K562 (cell line): Measurements from ENCODE around the gene CLCNKA. TPM values are rescaled to one million over a fixed set of nuclear protein-coding genes. Genes with fewer than 3 reads are reported as not detected.

Experiments used
- ATAC-seq: fragments of 200-7000 bp; cut with Tn5 transposase; 3 replicates; pipeline ENCODE4 v1.9.1; 2020; ENCODE audit warnings: moderate library complexity
- BruUV-seq: library from RNA; stranded (reverse); fragments of 400-500 nt; replicated peaks from 2 replicates; lab custom pipeline; 2021; lab: Mats Ljungman, UMichigan
- CTCF ChIA-PET: fragments of 300-600 bp; formaldehyde crosslinking; extraction: SDS; loops from one replicate; lab custom pipeline; 2021; ENCODE audit warnings: low intra/inter-chr PET ratio; lab: Yijun Ruan, JAX
- POLR2A ChIA-PET: fragments of 300-600, 350-650 bp; sonication (Branson Sonifier 250); formaldehyde crosslinking; extraction: SDS; loops from one replicate; lab custom pipeline; 2021; ENCODE audit warnings: antibody characterized with exemption, inconsistent platforms; lab: Yijun Ruan, JAX
- DNase-seq, 4 experiments: peaks; one replicate each; pipeline versions ENCODE4 v3.0.0 to v3.0.0-alpha.2; 2011 to 2018; ENCODE audit warnings: low spot score in 3 of 4, mixed read lengths in 3 of 4; ENCODE audit errors: extremely low read depth in 1 of 4
- FAIRE-seq: peaks from 2 replicates; lab custom pipeline; 2011; peaks lifted over from hg19 to GRCh38; lab: Jason Lieb, UNC
- H2AFZ ChIP-seq: 2 replicates; pipeline ENCODE4 v1.6.0; 2011; ENCODE audit warnings: low read depth, low read length, control low read depth, inconsistent platforms
- H3K27ac ChIP-seq: fragments of 200-600 bp; 3 replicates; pipeline ENCODE4 v1.8.0; 2011; ENCODE audit warnings: low read depth, mild to moderate bottlenecking, control low read depth, inconsistent platforms, low read length, moderate library complexity, mixed read lengths; ENCODE audit errors: extremely low read depth
- H3K27me3 ChIP-seq, 2 experiments: fragments of 300-600 bp in 1 of 2; 2 replicates in 1 of 2; 3 replicates in 1 of 2; pipeline versions ENCODE4 v1.6.0 to v1.8.0; 2011; ENCODE audit warnings: inconsistent platforms in 2 of 2, low read length in 2 of 2, mild to moderate bottlenecking in 1 of 2, mixed read lengths in 1 of 2, moderate library complexity in 1 of 2; ENCODE audit not compliant: control insufficient read depth in 2 of 2, insufficient read depth in 2 of 2
- H3K36me3 ChIP-seq: fragments of 300-600 bp; 3 replicates; pipeline ENCODE4 v1.8.0; 2011; ENCODE audit warnings: mild to moderate bottlenecking, low read length, inconsistent platforms; ENCODE audit not compliant: control insufficient read depth, insufficient read depth
- H3K4me1 ChIP-seq, 2 experiments: fragments of 200-600 bp in 1 of 2; replicated peaks in 1 of 2; 2 replicates in 1 of 2; 3 replicates in 1 of 2; pipeline versions ENCODE4 v1.5.1 to v1.8.0; 2011; ENCODE audit warnings: inconsistent platforms in 2 of 2, low read length in 2 of 2, mild to moderate bottlenecking in 1 of 2, mixed read lengths in 1 of 2, moderate library complexity in 1 of 2; ENCODE audit not compliant: control insufficient read depth in 2 of 2, insufficient read depth in 2 of 2
- H3K4me2 ChIP-seq: 2 replicates; pipeline ENCODE4 v1.6.1; 2011; ENCODE audit warnings: low read length, control low read depth, inconsistent platforms, mixed read lengths; ENCODE audit not compliant: insufficient read depth
- H3K4me3 ChIP-seq: fragments of 200-600 bp; sonication (generic), shearing (Covaris generic); 2 replicates; pipeline ENCODE4 v1.5.1; 2016; ENCODE audit warnings: control low read depth, inconsistent platforms
- H3K79me2 ChIP-seq: fragments of 200-600 bp; 3 replicates; pipeline ENCODE4 v1.8.0; 2011; ENCODE audit warnings: low read length, inconsistent platforms; ENCODE audit not compliant: control insufficient read depth, insufficient read depth
- H3K9ac ChIP-seq, 2 experiments: 2 replicates each; pipeline versions ENCODE4 v1.6.0 to v1.6.1; 2011; ENCODE audit warnings: low read depth in 2 of 2, low read length in 2 of 2, control low read depth in 1 of 2, inconsistent platforms in 1 of 2, mild to moderate bottlenecking in 1 of 2, mixed read lengths in 1 of 2; ENCODE audit not compliant: insufficient read depth in 1 of 2
- H3K9me1 ChIP-seq: one replicate; pipeline ENCODE4 v1.6.0; 2011; ENCODE audit warnings: inconsistent platforms, mild to moderate bottlenecking, low read length, moderate library complexity; ENCODE audit not compliant: control insufficient read depth, insufficient read depth
- H3K9me3 ChIP-seq: replicated peaks from 2 replicates; pipeline ENCODE4 v1.5.1; 2011; ENCODE audit warnings: low read depth, low read length, inconsistent platforms; ENCODE audit not compliant: control insufficient read depth, insufficient read depth
- H4K20me1 ChIP-seq: replicated peaks from 2 replicates; pipeline ENCODE4 v1.6.1; 2011; ENCODE audit warnings: low read length, inconsistent platforms, mixed read lengths; ENCODE audit not compliant: control insufficient read depth, insufficient read depth
- PTRF ChIP-seq: fragments of 450-650 bp; IDR thresholded peaks from 2 replicates; pipeline ENCODE4 v1.6.1; 2016; ENCODE audit warnings: mild to moderate bottlenecking, missing genetic modification characterization, missing compliant biosample characterization
- SAFB2 ChIP-seq: fragments of 200-400 bp; formaldehyde crosslinking; IDR thresholded peaks from 2 replicates; pipeline ENCODE4 v1.6.1; 2018; ENCODE audit warnings: borderline replicate concordance, low read length, low read depth, moderate library complexity; ENCODE audit not compliant: severe bottlenecking
- SOX6 ChIP-seq: fragments of 450-650 bp; IDR thresholded peaks from 2 replicates; pipeline ENCODE4 v1.6.1; 2014; ENCODE audit warnings: mild to moderate bottlenecking
- ZKSCAN3 ChIP-seq: fragments of 250-450 bp; sonication (Bioruptor Pico); IDR thresholded peaks from 2 replicates; pipeline ENCODE4 v1.4.0; 2020
- ZNF239 ChIP-seq: fragments of 250-450 bp; sonication (Bioruptor Pico); IDR thresholded peaks from 2 replicates; pipeline ENCODE4 v1.4.0; 2020; ENCODE audit warnings: mild to moderate bottlenecking
- ZNF717 ChIP-seq: fragments of 250-450 bp; sonication (Bioruptor Pico); IDR thresholded peaks from 2 replicates; pipeline ENCODE4 v1.5.0; 2021
- WGBS: fragments of 100-300 bp; shearing (Covaris generic); methylation state at CpG from one replicate; pipeline ENCODE4 v1.1.6; 2016; ENCODE audit warnings: low coverage, mixed read lengths; ENCODE audit not compliant: insufficient coverage; ENCODE audit errors: missing lambda C conversion rate; 5-methylcytosine and 5-hydroxymethylcytosine counted together
- in situ Hi-C: fragments of 300-500 bp; cut with MboI; formaldehyde crosslinking; loops from 4 replicates; pipeline ENCODE4 v1.15.0; 2018; ENCODE audit warnings: inconsistent platforms, mixed read lengths
- intact Hi-C: fragments of 100-400 bp; cut with micrococcal nuclease; formaldehyde crosslinking; loops from 2 replicates; pipeline ENCODE4 v1.14.2; 2022
- polyA plus RNA-seq, 8 experiments: library from polyadenylated mRNA; depleted of rRNA in 4 of 8; stranded (reverse) in 5 of 8; unstranded in 3 of 8; fragments of >200 nt; fragmentation: Nextera tagmentation in 2 of 8; fragmentation: Illumina TruSeq in 1 of 8; extraction: Ambion mirVana in 2 of 8; extraction: Trizol in 1 of 8; gene quantifications; 2 replicates each; pipeline versions ENCODE4 v1.2.1 to v1.2.3, GENCODE V29; 2011 to 2014; ENCODE audit warnings: inconsistent platforms in 1 of 8, missing spikeins in 1 of 8
- total RNA-seq, 7 experiments: library from RNA; depleted of rRNA in 6 of 7; stranded (reverse); fragments of >200 nt in 6 of 7; fragmentation: Illumina TruSeq in 2 of 7; extraction: Trizol in 2 of 7; gene quantifications; 2 replicates each; pipeline versions ENCODE4 v1.2.1 to v1.2.3, GENCODE V29; 2011 to 2021; ENCODE audit warnings: low replicate concordance in 1 of 7
- TF ChIP-seq, protein P1 (sequence below): fragments of 250-450 bp; sonication (Bioruptor Pico); IDR thresholded peaks from 2 replicates; pipeline ENCODE4 v1.5.0; 2020; ENCODE audit warnings: mild to moderate bottlenecking, borderline replicate concordance

CLCNKA gene
- total and polyA plus RNA-seq, 9 of the 15 experiments (the other 6 are each of a cell fraction or from before 2014, with no cell fraction given): 0.03 to 0.37 (median 0.10) TPM; not detected in 3

DNA sequence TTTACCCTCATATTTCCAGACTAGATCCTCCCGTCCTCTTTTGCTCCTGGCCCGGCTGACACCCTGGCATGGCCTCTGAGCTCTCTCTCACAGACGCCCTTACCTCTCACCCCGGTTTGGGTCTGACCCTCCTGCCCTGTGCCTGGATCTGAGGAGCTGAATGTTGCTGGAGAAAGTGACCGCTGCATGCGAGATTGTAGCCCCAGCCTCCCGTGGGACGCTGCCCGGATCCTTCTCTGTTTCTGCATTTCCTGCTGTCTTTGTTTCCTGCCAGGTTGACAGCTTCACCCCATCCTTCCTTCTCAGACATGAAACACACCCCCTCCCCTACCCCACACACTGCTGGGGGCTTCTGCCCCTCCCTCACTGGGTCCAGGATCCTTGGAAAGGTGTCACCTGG is 42.1 kb downstream of the CLCNKA start:
- WGBS: 17% methylated on average over 9 of the region's 9 CpGs
- BruUV-seq: no TSS peak
- POLR2A ChIA-PET: interaction anchor here (0.6 to 0.7 kb wide), 2 partner anchors 8 to 328 kb away, joined by 3 read pairs; no protein-coding TSS in a partner anchor

More for the DNA sequence above, 42.1 kb downstream of the CLCNKA start:
- H3K4me3 ChIP-seq: no peak overlapping the region
- H3K36me3 ChIP-seq: no peaks in the 10 kb centered on the region
- peaks cover 10% of the 10 kb centered on the region; the same call in 1 of the 2 replicates for H4K20me1 ChIP-seq
- in situ Hi-C loops: loop anchor here (10.0 kb wide), 1 partner anchor 49 kb away; the partner anchor contains the start of gene HSPB7
- H3K27ac ChIP-seq: no peak overlapping the region
- FAIRE-seq (no peak), DNase-seq (no peak), ATAC-seq (no peak)
- H3K79me2 ChIP-seq: no peaks in the 10 kb centered on the region
- intact Hi-C loops: no loop called here
- CTCF ChIA-PET: no interaction called here
- H3K4me1 ChIP-seq: peaks cover 0 to 17% of the 10 kb centered on the region in 2 experiments; a peak in 2 of 5 replicates
- peak overlapping the region in 1 of 2 experiments; percentile 48; a peak in 1 of 4 replicates for H3K9ac ChIP-seq
- TF ChIP-seq PTRF: no peak
- no peak for TF ChIP-seq SAFB2
- TF ChIP-seq ZNF239 (CRISPR knock-in tag): no peak
- TF ChIP-seq SOX6: no peak
- TF ChIP-seq ZKSCAN3 (CRISPR knock-in tag): no peak
- no peak for TF ChIP-seq ZNF717 (CRISPR knock-in tag)
- TF ChIP-seq, protein P1, sequence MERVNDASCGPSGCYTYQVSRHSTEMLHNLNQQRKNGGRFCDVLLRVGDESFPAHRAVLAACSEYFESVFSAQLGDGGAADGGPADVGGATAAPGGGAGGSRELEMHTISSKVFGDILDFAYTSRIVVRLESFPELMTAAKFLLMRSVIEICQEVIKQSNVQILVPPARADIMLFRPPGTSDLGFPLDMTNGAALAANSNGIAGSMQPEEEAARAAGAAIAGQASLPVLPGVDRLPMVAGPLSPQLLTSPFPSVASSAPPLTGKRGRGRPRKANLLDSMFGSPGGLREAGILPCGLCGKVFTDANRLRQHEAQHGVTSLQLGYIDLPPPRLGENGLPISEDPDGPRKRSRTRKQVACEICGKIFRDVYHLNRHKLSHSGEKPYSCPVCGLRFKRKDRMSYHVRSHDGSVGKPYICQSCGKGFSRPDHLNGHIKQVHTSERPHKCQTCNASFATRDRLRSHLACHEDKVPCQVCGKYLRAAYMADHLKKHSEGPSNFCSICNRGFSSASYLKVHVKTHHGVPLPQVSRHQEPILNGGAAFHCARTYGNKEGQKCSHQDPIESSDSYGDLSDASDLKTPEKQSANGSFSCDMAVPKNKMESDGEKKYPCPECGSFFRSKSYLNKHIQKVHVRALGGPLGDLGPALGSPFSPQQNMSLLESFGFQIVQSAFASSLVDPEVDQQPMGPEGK (CRISPR knock-in tag): no peak
- peaks cover 14 to 62% of the 10 kb centered on the region in 2 experiments for H3K27me3 ChIP-seq
- no peak overlapping the region for H2AFZ ChIP-seq
- H3K9me1 ChIP-seq: no peaks in the 10 kb centered on the region
- H3K4me2 ChIP-seq: no peak overlapping the region
- no peaks in the 10 kb centered on the region for H3K9me3 ChIP-seq
